Prostate gland (tissue), 2 donors: ENCODE data around the gene IBA57.

Experiments
- CTCF ChIP-seq, 4 experiments: fragments of 200-600 bp in 2 of 4; fragments of 450-650 bp in 2 of 4; sonication (generic) in 2 of 4; IDR thresholded peaks; 1 replicate in 3 of 4; 2 replicates in 1 of 4; pipeline ENCODE4 v1.5.1; 2016 to 2019; ENCODE audit warnings: antibody characterized with exemption in 4 of 4, mild to moderate bottlenecking in 2 of 4, moderate library complexity in 2 of 4
- POLR2A ChIP-seq: fragments of 450-650 bp; IDR thresholded peaks from one replicate; pipeline ENCODE4 v1.6.1; 2016; ENCODE audit warnings: antibody characterized with exemption, mild to moderate bottlenecking
- POLR2AphosphoS5 ChIP-seq: sonication (generic); formaldehyde crosslinking; IDR thresholded peaks from one replicate; pipeline ENCODE4 v1.6.1; 2017; ENCODE audit warnings: antibody characterized with exemption

GRCh38 chr1:228197555-228198147, 32.0 kb downstream of the IBA57 start:
- TF ChIP-seq CTCF (IDR thresholded peaks at IDR 0.05) (no peak), POLR2A (no peak), POLR2AphosphoS5 (no peak)
